ENCODE data around the gene RGS7.
"Not testable (repeated sequence)": the region's sequence is repeated elsewhere in the genome, so short reads cannot be mapped to it uniquely, and the experiment has no call there.

The RGS7 gene

GRCh38 chr1:241156231-241156965 is 200.6 kb downstream of the RGS7 start:
- Mint-ChIP-seq H3K4me3 (no peak overlapping the region), H3K9me3 (no peaks in the 10 kb centered on the region), H3K36me3 (ENCODE audit: low read depth) (no peaks in the 10 kb centered on the region), H3K27me3 (ENCODE audit: low read depth, poor library complexity) (no peaks in the 10 kb centered on the region), H3K4me1 (peaks cover 18% of the 10 kb centered on the region), H3K27ac (no peak overlapping the region)
- no peak for TF ChIP-seq CTCF (IDR thresholded peaks at IDR 0.05)
- no peak for DNase-seq

GRCh38 chr1:241145881-241146280 is 211.1 kb downstream of the RGS7 start:
- no peak for TF ChIP-seq CTCF (IDR thresholded peaks at IDR 0.05)
- no peak for DNase-seq

GRCh38 chr1:241143765-241144442 is 213.1 kb downstream of the RGS7 start:
- H3K27ac Mint-ChIP-seq: no peak overlapping the region
- peaks cover 5% of the 10 kb centered on the region for H3K4me1 Mint-ChIP-seq
- H3K27me3 Mint-ChIP-seq (ENCODE audit: low read depth, poor library complexity): no peaks in the 10 kb centered on the region
- H3K4me3 Mint-ChIP-seq: no peak overlapping the region
- no peak for DNase-seq
- H3K9me3 Mint-ChIP-seq: peaks cover 14% of the 10 kb centered on the region
- no peak for TF ChIP-seq CTCF (IDR thresholded peaks at IDR 0.05)
- H3K36me3 Mint-ChIP-seq (ENCODE audit: low read depth): no peaks in the 10 kb centered on the region

More at GRCh38 chr1:241145881-241146280, 211.1 kb downstream of the RGS7 start:
- Mint-ChIP-seq H3K27ac (peak overlapping the region; percentile 5), H3K27me3 (ENCODE audit: low read depth, poor library complexity) (no peaks in the 10 kb centered on the region), H3K9me3 (peaks cover 14% of the 10 kb centered on the region), H3K36me3 (ENCODE audit: low read depth) (no peaks in the 10 kb centered on the region), H3K4me1 (peaks cover 5% of the 10 kb centered on the region), H3K4me3 (no peak overlapping the region)

GRCh38 chr1:241142493-241142892 is 214.5 kb downstream of the RGS7 start:
- no peaks in the 10 kb centered on the region for H3K36me3 Mint-ChIP-seq (ENCODE audit: low read depth)
- TF ChIP-seq CTCF (IDR thresholded peaks at IDR 0.05): no peak
- no peak overlapping the region for H3K4me3 Mint-ChIP-seq
- DNase-seq: no peak
- no peak overlapping the region for H3K27ac Mint-ChIP-seq
- H3K9me3 Mint-ChIP-seq: peaks cover 14% of the 10 kb centered on the region
- H3K27me3 Mint-ChIP-seq (ENCODE audit: low read depth, poor library complexity): no peaks in the 10 kb centered on the region
- H3K4me1 Mint-ChIP-seq: peaks cover 5% of the 10 kb centered on the region

- H3K36me3 Mint-ChIP-seq (ENCODE audit: low read depth); H3K4me1 Mint-ChIP-seq; H3K27ac Mint-ChIP-seq: not testable (repeated sequence)
Observed at GRCh38 chr1:241141646-241142045, 215.4 kb downstream of the RGS7 start.

GRCh38 chr1:241140670-241141069 is 216.3 kb downstream of the RGS7 start:
- Mint-ChIP-seq H3K4me1 (peaks cover 5% of the 10 kb centered on the region), H3K27ac (no peak overlapping the region), H3K9me3 (peaks cover 14% of the 10 kb centered on the region), H3K27me3 (ENCODE audit: low read depth, poor library complexity) (no peaks in the 10 kb centered on the region), H3K4me3 (no peak overlapping the region), H3K36me3 (ENCODE audit: low read depth) (no peaks in the 10 kb centered on the region)
- TF ChIP-seq CTCF (IDR thresholded peaks at IDR 0.05): no peak
- DNase-seq: no peak

More at GRCh38 chr1:241141646-241142045, 215.4 kb downstream of the RGS7 start:
- peaks cover 14% of the 10 kb centered on the region for H3K9me3 Mint-ChIP-seq
- H3K27me3 Mint-ChIP-seq (ENCODE audit: low read depth, poor library complexity); H3K4me3 Mint-ChIP-seq; DNase-seq: not testable (repeated sequence)

All from nephron progenitor cell (in vitro differentiated cells).